Ovary (tissue), 9 donors: ENCODE data around the gene SCGB3A1. TPM values are rescaled to one million over a fixed set of nuclear protein-coding genes. Genes with fewer than 3 reads are reported as not detected.
A peak's percentile ranks its signal among the peaks of the same experiment; 100 is the strongest.

Source experiments
- DNase-seq, 5 donors: peaks; one replicate each; pipeline ENCODE4 v3.0.0-alpha.2; 2019 to 2020
- H3K27ac ChIP-seq, 2 donors: fragments of 200-600 bp; one replicate each; pipeline versions ENCODE4 v1.5.1 to v1.8.0; 2019 to 2022
- H3K27me3 ChIP-seq: fragments of 200-600 bp; one replicate; pipeline ENCODE4 v1.8.0; 2022
- H3K36me3 ChIP-seq: fragments of 200-600 bp; sonication (generic); one replicate; pipeline ENCODE4 v1.5.1; 2019
- H3K4me1 ChIP-seq: one replicate; pipeline ENCODE4 v1.8.1; 2013; ENCODE audit warnings: mild to moderate bottlenecking, moderate library complexity; ENCODE audit not compliant: insufficient read depth
- H3K4me3 ChIP-seq: fragments of 200-600 bp; sonication (generic); one replicate; pipeline ENCODE4 v1.5.1; 2017
- H3K9me3 ChIP-seq, 2 donors: fragments of 200-600 bp in 1 of 2; sonication (generic) in 1 of 2; one replicate each; pipeline versions ENCODE4 v1.5.1 to v1.8.1; 2013 to 2019; ENCODE audit warnings: mild to moderate bottlenecking in 1 of 2, moderate library complexity in 1 of 2
- EP300 ChIP-seq: sonication (generic); formaldehyde crosslinking; IDR thresholded peaks from one replicate; pipeline ENCODE4 v1.6.1; 2017; ENCODE audit warnings: antibody characterized with exemption
- POLR2A ChIP-seq: fragments of 450-650 bp; IDR thresholded peaks from one replicate; pipeline ENCODE4 v1.6.1; 2017; ENCODE audit warnings: antibody characterized with exemption, mild to moderate bottlenecking, moderate library complexity
- WGBS, 3 donors: extraction: QIAGEN DNeasy Blood & Tissue Kit in 1 of 3; methylation state at CpG; one replicate each; pipeline versions ENCODE4 v1.1.5 to v1.1.7; 2013 to 2017; 5-methylcytosine and 5-hydroxymethylcytosine counted together
- intact Hi-C, 4 donors: fragments of 100-400 bp; cut with DNase I; formaldehyde crosslinking; loops; one replicate each; pipeline versions ENCODE4 v1.11.0 to v1.15.1; 2022 to 2023
- polyA plus RNA-seq, 2 donors: library from polyadenylated mRNA; stranded (reverse); fragments of 200-250 nt in 1 of 2; fragments of 350-450 nt in 1 of 2; fragmentation: Illumina TruSeq in 1 of 2; extraction: RNeasy Lipid Tissue Mini Kit (QIAGEN cat#74804) in 1 of 2; gene quantifications; one replicate each; pipeline ENCODE4 v1.2.3, GENCODE V29; 2013 to 2014
- total RNA-seq, 7 donors: library from RNA; depleted of rRNA in 2 of 7; stranded (reverse); fragments of >200 nt in 2 of 7; fragmentation: NEBNext Ultra II Directional in 3 of 7; extraction: Animal tissue kit (Norgen Biotek cat#: 25700) in 3 of 7; gene quantifications; one replicate each; pipeline versions ENCODE4 v1.1.0 to v1.2.4, GENCODE V29; 2016 to 2023
- TF ChIP-seq, protein P1 (sequence below), 3 donors: fragments of 450-650 bp in 2 of 3; fragments of 200-600 bp in 1 of 3; IDR thresholded peaks; one replicate each; pipeline versions ENCODE4 v1.5.1 to v1.8.0; 2016 to 2022; ENCODE audit warnings: antibody characterized with exemption in 3 of 3, mild to moderate bottlenecking in 1 of 3
- donor health status: DM: no; HTN: no; CAD: no; lungs with moderate emphysema.
- donor health status: DM: no; HTN: no; CAD: no.
- donor health status: Bipolar disorder and iron deficiency.
- donor health status: DM: yes; HTN: yes; CAD: no.
- donor health status: DM: no; HTN: no; CAD: no.
- donor health status: DM: yes; HTN: yes; CAD: no.

The SCGB3A1 gene
- total and polyA plus RNA-seq, 9 donors, result 1.5 to 18.7 (median 2.7) TPM; not detected in 4

DNA sequence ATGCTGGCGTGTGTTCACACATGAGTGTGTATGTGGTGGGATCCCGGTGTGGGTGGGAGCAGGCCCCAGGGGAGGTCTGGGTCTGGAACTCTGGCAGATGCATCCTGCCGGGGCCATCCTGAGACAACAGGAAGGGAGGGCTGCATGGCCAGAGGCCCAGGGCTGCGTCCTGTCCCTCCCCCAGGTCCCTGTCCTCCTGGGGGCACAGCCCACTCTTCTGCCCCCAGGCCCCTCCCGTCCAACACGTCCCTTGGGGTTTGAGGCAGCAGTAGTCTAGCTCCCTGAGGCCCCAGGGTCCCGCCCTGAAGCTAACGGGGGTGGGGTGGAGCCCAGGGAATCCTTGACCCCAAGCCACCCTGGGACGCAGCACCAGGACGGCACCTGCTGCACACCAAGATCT is 41.5 kb upstream of the SCGB3A1 start:
- no peaks in the 10 kb centered on the region for H3K36me3 ChIP-seq
- H3K9me3 ChIP-seq, result no peaks in the 10 kb centered on the region
- H3K4me1 ChIP-seq, result no peaks in the 10 kb centered on the region
- no peaks in the 10 kb centered on the region for H3K27me3 ChIP-seq
- TF ChIP-seq POLR2A (no peak), EP300 (no peak)
- TF ChIP-seq, protein P1, sequence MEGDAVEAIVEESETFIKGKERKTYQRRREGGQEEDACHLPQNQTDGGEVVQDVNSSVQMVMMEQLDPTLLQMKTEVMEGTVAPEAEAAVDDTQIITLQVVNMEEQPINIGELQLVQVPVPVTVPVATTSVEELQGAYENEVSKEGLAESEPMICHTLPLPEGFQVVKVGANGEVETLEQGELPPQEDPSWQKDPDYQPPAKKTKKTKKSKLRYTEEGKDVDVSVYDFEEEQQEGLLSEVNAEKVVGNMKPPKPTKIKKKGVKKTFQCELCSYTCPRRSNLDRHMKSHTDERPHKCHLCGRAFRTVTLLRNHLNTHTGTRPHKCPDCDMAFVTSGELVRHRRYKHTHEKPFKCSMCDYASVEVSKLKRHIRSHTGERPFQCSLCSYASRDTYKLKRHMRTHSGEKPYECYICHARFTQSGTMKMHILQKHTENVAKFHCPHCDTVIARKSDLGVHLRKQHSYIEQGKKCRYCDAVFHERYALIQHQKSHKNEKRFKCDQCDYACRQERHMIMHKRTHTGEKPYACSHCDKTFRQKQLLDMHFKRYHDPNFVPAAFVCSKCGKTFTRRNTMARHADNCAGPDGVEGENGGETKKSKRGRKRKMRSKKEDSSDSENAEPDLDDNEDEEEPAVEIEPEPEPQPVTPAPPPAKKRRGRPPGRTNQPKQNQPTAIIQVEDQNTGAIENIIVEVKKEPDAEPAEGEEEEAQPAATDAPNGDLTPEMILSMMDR (IDR thresholded peaks at IDR 0.05), result no peak
- 38 to 48% (median 44%) methylated on average over 8 to 10 of the region's 10 CpGs for WGBS, 3 donors
- no peak overlapping the region for H3K27ac ChIP-seq
- peak in 1 of 5 donors; percentile 24 for DNase-seq
- intact Hi-C loops, result no loop called here
- H3K4me3 ChIP-seq, result no peak overlapping the region

GRCh38 chr5:180631549-180632383 is 40.5 kb upstream of the SCGB3A1 start:
- TF ChIP-seq EP300 (no peak), POLR2A (no peak)
- TF ChIP-seq, protein P1 (IDR thresholded peaks at IDR 0.05), result no peak
- 57 to 69% (median 68%) methylated on average over 33 to 36 of the region's 36 CpGs for WGBS, 3 donors
- no peak overlapping the region for H3K27ac ChIP-seq
- no peaks in the 10 kb centered on the region for H3K36me3 ChIP-seq
- DNase-seq, result no peak
- H3K4me3 ChIP-seq, result no peak overlapping the region
- intact Hi-C loops, result no loop called here
- no peaks in the 10 kb centered on the region for H3K27me3 ChIP-seq
- no peaks in the 10 kb centered on the region for H3K9me3 ChIP-seq
- no peaks in the 10 kb centered on the region for H3K4me1 ChIP-seq

DNA sequence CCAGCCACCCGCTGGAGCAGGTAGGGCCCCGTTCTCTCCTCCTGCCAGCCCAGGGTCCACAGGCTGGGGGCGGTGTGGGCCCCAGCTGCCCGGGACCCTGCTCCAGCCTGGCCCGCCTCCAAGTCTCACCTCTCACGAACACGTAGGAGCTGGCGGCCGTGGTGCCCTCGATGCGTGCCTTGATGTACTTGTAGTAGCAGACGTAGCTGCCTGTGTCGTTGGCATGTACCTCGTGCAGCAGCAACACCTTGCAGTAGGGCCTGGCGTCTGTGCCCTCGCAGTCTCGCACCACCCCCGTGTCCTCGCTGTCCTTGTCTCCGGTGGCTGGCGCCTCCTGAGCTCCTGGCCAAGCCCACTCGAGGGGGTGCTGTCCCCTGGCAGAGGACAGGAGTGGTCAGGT is 39.1 kb upstream of the SCGB3A1 start:
- Histone ChIP-seq H3K4me3 (no peak overlapping the region), H3K27ac (no peak overlapping the region), H3K27me3 (no peaks in the 10 kb centered on the region), H3K36me3 (no peaks in the 10 kb centered on the region), H3K9me3 (no peaks in the 10 kb centered on the region), H3K4me1 (no peaks in the 10 kb centered on the region)
- TF ChIP-seq POLR2A (no peak), EP300 (no peak)
- TF ChIP-seq, protein P1 (IDR thresholded peaks at IDR 0.05), result no peak
- WGBS, 3 donors, result 88 to 90% (median 88%) methylated on average over 17 to 22 of the region's 22 CpGs
- intact Hi-C loops, result no loop called here
- DNase-seq, result no peak

GRCh38 chr5:180629831-180630382 is 38.6 kb upstream of the SCGB3A1 start:
- no peak overlapping the region for H3K27ac ChIP-seq
- no peaks in the 10 kb centered on the region for H3K9me3 ChIP-seq
- no peaks in the 10 kb centered on the region for H3K27me3 ChIP-seq
- H3K4me1 ChIP-seq, result no peaks in the 10 kb centered on the region
- DNase-seq, result no peak
- H3K4me3 ChIP-seq, result no peak overlapping the region
- no peaks in the 10 kb centered on the region for H3K36me3 ChIP-seq
- TF ChIP-seq, protein P1 (IDR thresholded peaks at IDR 0.05), result no peak
- TF ChIP-seq POLR2A (no peak), EP300 (no peak)
- WGBS, 3 donors, result 80 to 84% (median 83%) methylated on average over 25 of the region's 25 CpGs
- intact Hi-C loops, result no loop called here
